Stimulated activated CD4-positive, alpha-beta T cell treated with anti-CD3 and anti-CD28 coated beads, Interleukin-2, amount 100 ng/mL, for 48 hours (primary cell): ENCODE data around the gene TBXAS1.

Source experiments
- DNase-seq, 2 donors: peaks; one replicate each; pipeline ENCODE4 v3.0.0-alpha.2; 2020

The TBXAS1 gene

DNA sequence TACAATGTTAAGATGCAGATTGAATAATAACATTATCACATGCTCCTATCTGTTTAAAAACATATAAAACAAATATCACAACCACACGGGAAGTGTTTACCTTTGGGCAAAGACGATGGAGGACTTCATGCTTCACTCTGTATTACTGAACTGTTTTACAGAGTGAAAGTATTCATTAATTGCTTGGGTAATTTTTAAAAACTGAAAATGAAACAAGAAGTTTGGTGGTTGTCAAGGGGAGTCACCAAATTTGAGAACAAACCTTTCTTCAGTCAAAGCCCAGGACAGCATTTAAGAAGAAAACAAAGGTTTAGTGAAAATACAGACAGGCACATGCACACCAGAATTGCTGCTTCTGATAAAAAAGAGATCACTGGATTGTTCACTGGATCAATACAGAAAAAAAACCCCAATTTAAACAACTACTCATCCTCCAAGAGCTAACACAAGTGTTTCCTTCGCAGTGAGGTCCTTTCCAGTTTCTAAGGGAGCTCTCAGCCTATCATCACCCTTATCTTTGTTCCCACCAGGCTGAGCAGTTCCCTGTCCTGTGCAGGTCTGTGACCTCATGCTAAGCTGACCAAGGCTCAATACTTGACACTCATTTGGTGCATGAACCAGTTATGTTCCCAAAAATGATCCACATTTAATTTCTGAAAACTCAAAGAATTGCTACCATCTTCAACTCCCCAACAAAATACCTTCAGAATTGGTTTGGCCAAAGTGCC is 224.9 kb downstream of the TBXAS1 start:
- DNase-seq, result no peak

DNA sequence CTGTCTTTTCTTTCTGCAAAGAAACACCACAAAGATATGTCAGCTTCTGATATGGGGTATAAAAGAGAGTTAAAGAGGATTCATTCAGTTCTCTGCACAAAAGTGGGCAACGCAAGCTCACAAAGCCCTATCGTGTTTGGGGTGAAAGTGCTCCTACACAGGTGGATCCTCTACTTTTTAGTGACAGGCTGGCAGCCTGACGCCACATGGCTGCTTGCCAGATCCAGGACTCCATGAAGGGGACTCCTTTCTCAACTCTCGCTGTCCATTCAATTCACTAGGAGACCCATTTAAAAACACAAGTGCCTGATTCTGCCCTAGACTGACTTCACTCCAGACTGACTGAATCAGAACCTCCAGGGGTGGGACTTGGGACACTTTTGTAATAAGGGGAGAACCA is 225.7 kb downstream of the TBXAS1 start:
- DNase-seq, result no peak

DNA sequence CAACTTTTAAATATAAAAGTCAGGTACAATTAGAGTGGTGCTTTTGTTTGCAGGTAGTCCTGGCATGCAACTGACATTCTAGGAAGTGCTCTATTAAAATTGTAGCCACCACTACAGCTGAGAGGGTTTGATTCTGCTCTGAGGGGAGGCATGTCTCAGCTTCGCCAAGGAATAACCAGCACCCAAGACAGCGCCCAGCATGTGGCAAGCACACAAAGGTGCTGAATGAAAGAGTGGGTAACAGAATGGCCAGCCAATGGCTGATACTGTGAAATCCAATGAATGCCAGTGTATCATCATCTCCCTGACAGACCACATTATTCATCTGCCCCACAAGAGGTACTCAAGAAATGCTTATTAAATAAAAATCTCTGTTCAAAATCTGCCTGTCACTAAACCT is 226.8 kb downstream of the TBXAS1 start:
- DNase-seq, result no peak

DNA sequence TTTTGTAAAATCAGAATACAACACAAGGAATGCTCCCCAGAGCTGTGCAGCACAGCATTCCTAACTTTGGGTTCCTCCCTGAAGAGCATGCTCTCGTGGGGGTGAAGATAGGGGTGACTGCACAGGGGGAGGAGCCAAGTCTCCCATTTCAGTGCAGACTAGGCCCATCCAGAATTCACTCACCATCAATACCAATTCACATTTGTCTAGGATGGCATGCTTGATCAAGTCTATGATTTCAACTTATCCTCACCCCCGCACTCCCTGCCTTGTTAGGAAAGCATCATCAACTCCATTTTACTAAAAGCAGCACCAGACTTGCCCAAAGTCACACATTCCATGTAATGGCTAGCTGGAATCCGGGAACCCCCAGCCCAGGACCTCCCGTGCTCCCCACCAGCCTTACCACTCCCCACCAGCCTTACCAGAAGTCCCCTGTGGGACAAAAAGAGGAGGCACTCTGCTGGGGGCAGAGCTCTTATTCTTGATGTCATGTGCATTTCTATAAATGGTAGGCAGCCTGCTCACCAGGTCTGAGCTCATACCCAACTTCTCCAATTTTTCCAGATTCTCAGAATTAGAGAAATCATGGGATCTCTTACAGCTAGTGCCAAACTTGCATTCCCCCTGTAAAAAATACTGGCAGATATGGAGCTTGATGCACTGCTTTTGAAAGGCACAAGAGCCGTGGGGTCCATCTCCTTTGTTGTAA is 227.5 kb downstream of the TBXAS1 start:
- no peak for DNase-seq

DNA sequence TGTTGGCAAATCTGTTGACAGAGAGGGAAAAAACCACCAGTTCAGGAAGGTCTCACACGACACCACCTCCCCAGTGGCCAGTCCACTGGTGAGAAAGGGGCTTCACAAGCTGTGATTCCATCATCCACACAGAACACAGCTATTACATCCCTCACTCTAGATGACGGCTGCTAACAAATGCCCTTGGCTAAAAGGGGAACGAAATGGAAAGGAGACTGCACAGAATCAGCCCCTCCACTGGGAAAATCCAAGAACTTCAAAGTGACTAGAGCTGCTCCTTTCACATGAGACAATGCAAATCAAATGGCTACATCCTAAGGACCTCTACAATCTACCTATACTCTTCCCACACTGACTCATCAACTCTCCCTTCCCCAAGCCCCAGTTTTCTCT is 228.1 kb downstream of the TBXAS1 start:
- no peak for DNase-seq

DNA sequence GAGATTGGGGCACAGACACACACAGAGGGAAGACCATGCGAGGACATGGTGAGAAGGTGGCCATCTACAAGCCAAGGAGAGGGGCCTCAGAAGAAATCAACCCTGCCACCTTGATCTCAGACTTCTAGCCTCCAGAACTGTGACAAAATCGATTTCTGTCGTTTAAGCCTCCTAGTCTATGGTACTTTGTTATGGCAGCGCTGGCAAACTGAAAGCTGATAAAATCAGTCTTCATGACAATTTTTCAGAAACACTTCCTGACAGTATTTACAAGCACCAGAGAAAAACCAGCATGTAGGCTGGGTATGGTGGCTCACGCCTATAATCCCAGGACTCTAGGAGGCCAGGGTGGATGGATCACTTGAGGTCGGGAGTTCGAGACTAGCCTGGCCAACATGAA is 229.5 kb downstream of the TBXAS1 start:
- no peak for DNase-seq

DNA sequence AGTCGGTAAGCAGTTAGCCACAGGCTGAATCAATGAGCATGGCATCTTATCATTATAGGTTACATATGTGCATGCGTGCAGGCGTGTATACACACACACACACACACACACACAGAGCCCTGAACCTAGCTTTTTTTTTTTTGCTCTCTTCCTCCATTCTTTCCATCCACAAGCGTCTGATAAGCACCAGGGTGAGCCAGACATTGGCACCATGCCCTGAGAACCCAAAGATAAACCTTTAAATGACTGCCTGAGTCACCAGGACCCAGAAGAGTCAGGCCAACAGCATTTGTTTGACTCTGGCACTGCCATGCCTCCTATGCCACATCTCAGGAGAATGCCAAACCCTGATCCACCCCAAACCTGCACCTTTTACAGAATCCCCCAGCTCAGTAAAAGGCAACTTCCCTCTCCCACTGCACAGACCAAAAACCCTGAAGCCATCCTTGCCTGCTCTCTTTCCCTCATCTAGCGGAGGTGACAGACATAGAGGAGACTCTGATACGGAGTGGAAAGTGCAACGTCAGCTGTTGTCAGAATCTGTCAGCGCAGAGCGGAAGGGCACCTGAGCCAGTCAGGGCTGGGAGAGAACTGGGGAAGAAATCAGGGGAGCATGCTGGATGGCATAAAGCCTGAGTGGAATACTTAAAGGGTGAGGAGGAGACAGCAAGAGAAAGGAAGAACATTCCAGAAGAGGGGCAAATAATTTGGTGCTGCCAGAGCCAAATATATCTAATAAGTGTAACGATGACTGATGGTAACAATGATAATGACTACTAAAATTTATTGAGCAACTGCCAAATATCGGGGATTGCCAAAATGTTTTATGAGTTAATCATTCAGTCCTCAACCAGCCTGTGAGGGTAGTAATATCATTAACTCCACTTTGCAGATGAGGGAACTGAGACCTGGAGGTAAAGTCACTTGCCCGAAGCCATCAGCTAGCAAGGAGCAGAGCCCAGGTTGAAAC is 230.5 kb downstream of the TBXAS1 start:
- DNase-seq, result peak in 1 of 2 donors; percentile 31

DNA sequence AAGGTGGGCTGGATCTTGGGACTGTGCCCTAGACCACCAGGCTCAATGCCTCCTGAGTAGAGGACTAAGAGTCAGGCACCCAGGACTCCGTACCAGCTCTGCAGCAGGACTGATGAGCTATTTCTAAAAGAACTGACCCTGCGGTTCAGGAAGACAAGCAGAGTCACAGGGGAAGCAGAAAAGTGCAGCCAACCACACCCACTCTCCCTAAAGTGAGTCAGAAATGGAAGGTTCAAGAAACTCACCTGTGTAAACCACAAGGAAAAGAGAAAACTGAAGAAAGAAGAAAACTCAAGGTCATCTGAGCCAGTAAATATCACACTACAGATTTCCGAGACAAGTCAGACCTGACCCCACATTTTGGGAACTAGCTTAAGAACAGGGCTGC is 231.2 kb downstream of the TBXAS1 start:
- DNase-seq, result no peak

DNA sequence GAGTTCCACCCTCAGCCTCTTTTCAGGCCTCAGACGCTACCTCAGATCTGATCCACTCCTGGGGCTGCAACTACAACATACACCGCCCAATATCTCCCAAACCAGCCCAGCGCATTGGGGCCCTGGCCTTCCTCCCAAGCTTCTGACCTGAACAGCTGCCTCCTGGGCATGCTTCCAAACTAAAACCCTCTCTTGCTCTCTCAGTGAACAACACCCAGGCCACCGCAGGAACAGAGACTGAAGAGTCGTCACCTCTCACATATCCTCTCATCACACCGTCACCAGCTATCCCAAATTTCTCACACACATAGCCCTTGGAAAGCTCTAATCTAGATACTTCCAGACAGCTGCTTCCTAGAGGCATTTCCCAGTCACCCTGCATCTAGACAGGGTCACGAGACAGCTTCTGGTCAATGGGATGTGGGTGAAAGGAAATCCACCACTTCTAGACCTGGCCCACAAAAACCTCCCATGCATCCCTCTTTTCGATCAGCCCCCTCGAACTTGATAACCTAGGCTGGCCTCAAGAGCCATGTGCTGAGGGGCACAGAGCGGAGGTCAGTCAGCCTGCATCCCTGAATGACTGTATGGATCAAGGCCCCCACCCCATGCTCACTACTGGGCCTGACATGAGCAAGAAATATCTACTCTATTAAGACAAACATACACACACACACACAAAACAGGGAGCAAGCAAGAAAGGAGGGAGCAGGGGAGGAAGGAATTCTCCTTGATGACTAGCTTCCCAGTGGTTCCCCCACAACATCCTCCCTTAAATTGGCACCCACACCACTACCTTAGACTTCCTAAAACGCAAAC is 231.9 kb downstream of the TBXAS1 start:
- DNase-seq, result no peak

DNA sequence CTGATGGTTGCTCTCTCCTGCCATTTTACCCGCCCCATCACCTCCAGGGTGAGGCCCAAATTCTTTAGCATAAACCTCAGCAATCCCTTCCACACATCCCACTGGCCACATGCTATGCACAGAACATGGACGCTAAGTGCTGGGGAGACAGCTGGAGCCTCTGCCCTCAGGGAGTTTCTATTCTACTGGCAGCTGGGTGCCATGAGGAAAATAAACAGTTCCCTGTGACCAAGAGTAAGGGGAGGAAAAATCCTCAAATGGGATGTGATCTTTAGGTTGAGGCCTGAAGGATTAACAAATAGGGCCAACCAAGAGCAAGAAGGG is 232.5 kb downstream of the TBXAS1 start:
- DNase-seq, result no peak

DNA sequence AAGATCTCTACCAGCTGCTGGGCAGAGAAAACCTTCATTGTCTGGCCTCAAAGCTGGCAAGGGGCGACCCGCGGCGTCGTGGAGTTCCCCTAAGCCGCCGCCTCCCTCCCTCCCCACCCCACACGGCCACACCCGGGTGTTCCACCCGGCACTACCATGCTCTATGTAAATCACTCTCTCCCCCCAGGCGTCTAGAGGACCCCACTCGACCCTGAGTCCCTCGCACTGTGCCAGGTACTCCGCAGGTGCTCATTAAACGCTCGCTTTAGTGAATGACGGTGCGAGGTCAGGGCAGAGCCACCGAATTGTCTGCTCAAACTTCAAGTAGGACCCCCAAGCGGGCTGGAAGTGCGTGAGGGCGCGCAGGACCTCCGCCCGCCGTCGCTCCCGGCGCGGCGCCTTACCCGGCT is 233.1 kb downstream of the TBXAS1 start:
- peak in 1 of 2 donors; percentile 22 for DNase-seq

DNA sequence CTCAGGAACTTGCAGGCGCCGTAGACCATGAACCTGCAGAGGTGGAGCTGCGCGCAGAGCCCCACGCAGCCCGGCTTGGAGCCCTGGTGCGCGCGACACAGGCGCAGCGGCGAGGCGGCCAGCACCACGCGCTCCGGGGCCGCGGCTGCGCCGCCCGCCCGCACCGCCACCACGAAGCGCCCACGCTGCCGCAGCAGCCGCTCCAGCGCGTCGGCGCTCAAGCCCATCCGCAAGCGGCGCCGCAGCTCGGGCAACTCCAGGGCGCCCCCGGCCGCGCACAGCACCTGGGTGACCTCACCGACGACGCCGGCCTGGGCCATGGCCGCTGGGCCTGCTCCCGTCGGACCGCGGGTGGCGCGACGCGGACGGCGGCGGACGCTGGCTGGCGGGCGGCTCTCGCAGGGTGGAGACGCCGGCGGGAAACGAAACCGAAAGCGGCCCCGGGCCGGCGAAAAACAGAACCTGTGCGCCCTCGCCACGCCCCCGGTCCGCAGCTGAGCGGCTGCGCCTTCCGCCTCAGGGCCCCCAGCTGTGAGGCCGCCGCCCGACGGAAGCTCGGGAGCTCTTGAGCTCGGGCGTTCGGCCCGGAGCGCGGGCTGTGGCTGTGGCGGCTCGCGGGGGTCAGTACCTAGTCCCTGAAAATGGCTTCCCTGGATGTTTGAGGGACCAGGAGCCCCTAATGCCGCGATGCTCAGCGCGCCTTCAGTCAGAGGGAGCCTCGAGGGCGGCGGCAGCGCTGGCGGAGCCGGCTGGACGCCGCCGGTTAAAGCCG is 233.7 kb downstream of the TBXAS1 start, which contains the start of gene PARP12:
Gene PARP12 (minus strand): TSS at position 424 of the 772 bp plus-strand sequence. CDS start 104 bp downstream, at position 320.
- DNase-seq, result peak; percentile 78 to 79

DNA sequence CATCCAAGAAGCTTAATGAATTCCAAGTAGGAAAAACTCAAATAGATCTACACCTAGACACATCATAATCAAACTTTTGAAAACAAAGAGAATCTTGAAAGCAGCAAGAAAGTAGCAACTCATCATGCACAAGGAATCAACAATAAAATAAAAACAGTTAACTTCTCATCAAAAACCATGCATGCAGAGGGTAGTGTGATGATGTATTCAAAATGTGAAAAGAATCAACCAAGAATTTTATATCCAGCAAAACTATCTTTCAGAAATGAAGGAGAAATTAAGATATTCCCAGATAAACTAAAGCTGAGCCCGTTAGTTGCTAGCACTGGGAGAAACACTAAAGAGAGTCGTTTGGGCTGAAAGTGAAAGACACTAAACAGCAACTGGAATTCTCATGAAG is 238.0 kb downstream of the TBXAS1 start:
- no peak for DNase-seq

DNA sequence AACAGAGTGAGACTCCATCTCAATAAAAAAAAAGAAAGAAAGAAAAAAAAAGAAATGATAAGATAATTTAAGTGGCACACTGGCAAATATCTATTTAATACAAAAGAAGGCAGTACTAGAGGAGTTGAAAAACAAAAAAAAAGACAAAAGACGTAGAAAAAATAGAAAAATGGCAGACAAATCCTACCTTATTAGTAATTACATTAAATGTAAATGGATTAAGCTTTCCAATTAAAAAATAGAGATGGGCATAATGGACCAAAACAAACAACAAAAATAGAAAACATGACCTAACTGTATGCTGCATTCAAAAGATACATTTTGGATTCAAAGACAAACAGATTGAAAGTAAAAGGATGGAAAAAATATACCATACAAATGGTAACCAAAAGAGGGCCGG is 239.0 kb downstream of the TBXAS1 start:
- no peak for DNase-seq

DNA sequence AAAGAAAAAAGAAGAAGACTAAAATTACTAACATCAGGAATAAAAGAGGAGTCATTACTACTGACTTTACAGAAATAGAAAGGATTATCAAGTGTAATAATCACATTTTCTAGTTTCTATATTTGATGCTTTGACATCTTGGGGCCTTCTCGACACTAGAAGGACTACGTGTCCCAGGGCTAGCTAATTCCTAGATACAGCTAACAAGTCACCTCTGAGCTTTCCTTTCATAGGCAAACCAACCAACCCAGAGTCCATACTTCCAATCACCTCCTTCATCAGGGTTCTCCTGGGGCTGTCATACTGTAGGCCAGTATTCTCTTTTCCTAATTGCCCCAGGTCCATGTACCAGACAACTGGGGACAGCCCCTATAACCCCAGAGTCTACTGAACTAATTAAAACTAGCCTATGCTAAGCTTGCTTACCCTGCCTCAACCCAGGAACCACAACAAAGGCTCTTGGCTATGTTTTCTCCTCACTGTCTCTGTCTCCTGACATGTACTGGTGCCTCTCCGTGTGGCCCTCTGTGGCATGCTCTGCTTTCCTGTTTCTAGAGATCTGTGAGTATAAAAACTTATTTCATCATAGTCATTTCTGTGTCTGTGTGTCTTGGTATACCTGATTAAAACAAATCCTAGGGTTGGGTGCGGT is 240.4 kb downstream of the TBXAS1 start:
- DNase-seq, result no peak
